OCI-LY7 (cell line): ENCODE measurements around the gene SPAG5. TPM values are rescaled to one million over a fixed set of nuclear protein-coding genes. Genes with fewer than 3 reads are reported as not detected.

Source experiments
- BruUV-seq: library from RNA; stranded (reverse); fragments of 400-500 nt; replicated peaks from 2 replicates; lab custom pipeline; 2021; lab: Mats Ljungman, UMichigan
- CTCF ChIA-PET: fragments of 300-600 bp; sonication (Branson Sonifier 250); formaldehyde crosslinking; loops from one replicate; lab custom pipeline; 2022; ENCODE audit warnings: antibody characterized with exemption; ENCODE audit not compliant: unreplicated experiment; lab: Charles Lee
- POLR2A ChIA-PET: fragments of 300-600 bp; sonication (Branson Sonifier 250); formaldehyde crosslinking; loops from one replicate; lab custom pipeline; 2022; ENCODE audit warnings: antibody characterized with exemption; lab: Charles Lee
- DNase-seq: peaks from one replicate; pipeline ENCODE4 v3.0.0-alpha.2; 2015; ENCODE audit warnings: low spot score
- H2AFZ ChIP-seq: fragments of 200-600 bp; sonication (generic), shearing (Covaris generic); 2 replicates; pipeline ENCODE4 v1.6.1; 2014; ENCODE audit warnings: mild to moderate bottlenecking, antibody characterized with exemption, low read length, moderate library complexity
- H3K27ac ChIP-seq: fragments of 200-600 bp; sonication (generic); 2 replicates; pipeline ENCODE4 v1.5.1; 2014; ENCODE audit warnings: mixed run types, low read depth, mild to moderate bottlenecking, moderate library complexity, low read length, inconsistent platforms; ENCODE audit not compliant: poor library complexity, severe bottlenecking
- H3K36me3 ChIP-seq: fragments of 200-600 bp; sonication (generic); 2 replicates; pipeline ENCODE4 v1.6.1; 2014; ENCODE audit warnings: mild to moderate bottlenecking, antibody characterized with exemption, low read length, moderate library complexity, mixed read lengths; ENCODE audit not compliant: insufficient read depth
- H3K4me1 ChIP-seq: fragments of 200-600 bp; sonication (generic); 2 replicates; pipeline ENCODE4 v1.5.1; 2014; ENCODE audit warnings: mild to moderate bottlenecking, low read length; ENCODE audit not compliant: insufficient read depth, poor library complexity, severe bottlenecking
- H3K4me2 ChIP-seq: fragments of 200-600 bp; sonication (generic); 2 replicates; pipeline ENCODE4 v1.6.1; 2014; ENCODE audit warnings: mild to moderate bottlenecking, low read length
- H3K4me3 ChIP-seq: fragments of 200-600 bp; sonication (generic); 2 replicates; pipeline ENCODE4 v1.5.1; 2014; ENCODE audit warnings: mild to moderate bottlenecking, low read depth, low read length; ENCODE audit not compliant: poor library complexity, severe bottlenecking
- H3K79me2 ChIP-seq: fragments of 200-600 bp; sonication (generic); 2 replicates; pipeline ENCODE4 v1.6.1; 2016; ENCODE audit warnings: low read depth, mild to moderate bottlenecking, low read length, moderate library complexity, mixed read lengths; ENCODE audit not compliant: insufficient read depth
- H3K9me2 ChIP-seq: fragments of 200-600 bp; sonication (generic); 2 replicates; pipeline ENCODE4 v1.6.1; 2016; ENCODE audit warnings: mild to moderate bottlenecking, low read length, mixed read lengths; ENCODE audit not compliant: insufficient read depth
- H3K9me3 ChIP-seq: fragments of 200-600 bp; sonication (generic); 2 replicates; pipeline ENCODE4 v1.6.1; 2014; ENCODE audit warnings: mild to moderate bottlenecking, mixed run types, low read length, mixed read lengths
- H4K20me1 ChIP-seq: fragments of 200-600 bp; sonication (generic); 2 replicates; pipeline ENCODE4 v1.6.1; 2014; ENCODE audit warnings: mild to moderate bottlenecking, antibody characterized with exemption, low read length, moderate library complexity, mixed read lengths; ENCODE audit not compliant: insufficient read depth
- EZH2phosphoT487 ChIP-seq: fragments of 200-600 bp; sonication (generic); IDR thresholded peaks from 2 replicates; pipeline ENCODE4 v1.6.1; 2018; ENCODE audit warnings: low read depth, borderline replicate concordance, mild to moderate bottlenecking, mixed run types, antibody characterized with exemption, low read length, moderate library complexity, mixed read lengths
- intact Hi-C: fragments of 100-400 bp; cut with micrococcal nuclease; formaldehyde crosslinking; loops from one replicate; pipeline ENCODE4 v1.10.0; 2022; ENCODE audit not compliant: unreplicated experiment
- total RNA-seq, 2 experiments: library from RNA; depleted of rRNA in 1 of 2; stranded (reverse); fragments of >200 nt in 1 of 2; shearing (Covaris generic) in 1 of 2; gene quantifications; 2 replicates each; pipeline ENCODE4 v1.2.3, GENCODE V29; 2014 to 2022
- TF ChIP-seq, protein P1 (sequence below): fragments of 200-600 bp; sonication (generic); conservative IDR thresholded peaks from 2 replicates; pipeline ENCODE4 v1.5.1; 2014; ENCODE audit warnings: mild to moderate bottlenecking, antibody characterized with exemption, low read length, moderate library complexity, mixed read lengths

Gene SPAG5
- total RNA-seq, 2 experiments from 2014 or later, result 152 to 161 TPM

GRCh38 chr17:28573040-28573380 is 25.8 kb downstream of the SPAG5 start:
- intact Hi-C loops, result no loop called here
- Histone ChIP-seq H3K9me3 (no peaks in the 10 kb centered on the region), H2AFZ (no peak overlapping the region), H3K27ac (no peak overlapping the region), H3K4me2 (no peak overlapping the region), H3K79me2 (no peaks in the 10 kb centered on the region), H3K4me3 (no peak overlapping the region), H3K9me2 (no peaks in the 10 kb centered on the region), H4K20me1 (no peaks in the 10 kb centered on the region), H3K36me3 (peaks cover 32% of the 10 kb centered on the region), H3K4me1 (peaks cover 28% of the 10 kb centered on the region)
- ChIA-PET CTCF (no interaction called here), POLR2A (no interaction called here)
- no peak for DNase-seq
- no TSS peak for BruUV-seq
- TF ChIP-seq, protein P1, sequence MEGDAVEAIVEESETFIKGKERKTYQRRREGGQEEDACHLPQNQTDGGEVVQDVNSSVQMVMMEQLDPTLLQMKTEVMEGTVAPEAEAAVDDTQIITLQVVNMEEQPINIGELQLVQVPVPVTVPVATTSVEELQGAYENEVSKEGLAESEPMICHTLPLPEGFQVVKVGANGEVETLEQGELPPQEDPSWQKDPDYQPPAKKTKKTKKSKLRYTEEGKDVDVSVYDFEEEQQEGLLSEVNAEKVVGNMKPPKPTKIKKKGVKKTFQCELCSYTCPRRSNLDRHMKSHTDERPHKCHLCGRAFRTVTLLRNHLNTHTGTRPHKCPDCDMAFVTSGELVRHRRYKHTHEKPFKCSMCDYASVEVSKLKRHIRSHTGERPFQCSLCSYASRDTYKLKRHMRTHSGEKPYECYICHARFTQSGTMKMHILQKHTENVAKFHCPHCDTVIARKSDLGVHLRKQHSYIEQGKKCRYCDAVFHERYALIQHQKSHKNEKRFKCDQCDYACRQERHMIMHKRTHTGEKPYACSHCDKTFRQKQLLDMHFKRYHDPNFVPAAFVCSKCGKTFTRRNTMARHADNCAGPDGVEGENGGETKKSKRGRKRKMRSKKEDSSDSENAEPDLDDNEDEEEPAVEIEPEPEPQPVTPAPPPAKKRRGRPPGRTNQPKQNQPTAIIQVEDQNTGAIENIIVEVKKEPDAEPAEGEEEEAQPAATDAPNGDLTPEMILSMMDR, result no peak
- TF ChIP-seq EZH2phosphoT487, result no peak

DNA sequence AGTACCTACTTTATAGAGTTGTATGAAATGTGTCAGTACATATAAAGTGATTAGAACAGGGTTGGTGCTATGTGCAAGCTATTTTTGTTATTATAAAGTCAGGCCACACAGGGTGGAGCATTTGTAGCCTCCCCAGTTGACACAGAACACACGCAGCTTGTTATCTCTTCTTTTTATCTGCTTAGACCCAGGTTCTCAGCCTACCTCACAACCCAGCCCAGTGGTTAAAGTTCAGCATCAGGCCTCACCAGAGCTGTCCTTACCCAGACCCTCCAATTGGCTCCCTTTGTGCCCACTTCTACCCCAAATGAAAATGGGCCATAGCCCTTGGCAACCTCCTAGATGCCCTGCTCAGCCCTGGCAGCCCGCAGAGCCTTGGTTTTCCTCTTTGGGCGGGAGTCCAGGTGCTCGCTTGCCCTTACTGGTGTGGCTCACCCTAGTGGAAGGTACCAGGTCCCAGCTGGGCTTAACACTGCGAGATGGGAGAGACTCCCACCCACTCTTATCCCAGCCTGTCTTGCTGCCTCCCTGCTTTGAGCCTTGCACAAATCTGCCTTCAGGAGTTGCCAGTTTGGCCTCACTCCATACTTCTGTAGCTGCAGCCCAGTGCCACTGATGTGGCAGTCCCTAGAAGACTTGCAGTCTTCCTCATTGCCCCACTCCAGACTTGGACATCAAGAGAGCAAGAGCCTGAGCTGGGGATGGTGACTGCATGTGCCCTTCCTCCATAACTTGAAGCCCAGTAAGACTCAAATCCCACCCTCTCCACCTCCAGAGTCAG is 26.4 kb downstream of the SPAG5 start:
- TF ChIP-seq, protein P1, result no peak
- no peak for TF ChIP-seq EZH2phosphoT487
- Histone ChIP-seq H3K79me2 (no peaks in the 10 kb centered on the region; the same call in 1 of the 2 replicates), H4K20me1 (no peaks in the 10 kb centered on the region), H3K9me3 (no peaks in the 10 kb centered on the region), H3K36me3 (peaks cover 27% of the 10 kb centered on the region), H3K27ac (peak overlapping the region; percentile 20), H3K9me2 (no peaks in the 10 kb centered on the region), H3K4me1 (peaks cover 33% of the 10 kb centered on the region), H3K4me3 (peak overlapping the region; percentile 94), H2AFZ (peak overlapping the region; percentile 77), H3K4me2 (peak overlapping the region; percentile 78)
- intact Hi-C loops, result no loop called here
- ChIA-PET POLR2A (interaction anchor here (0.6 to 2.0 kb wide), 5 partner anchors 20 to 143 kb away, joined by 3 to 12 read pairs (median 5); no protein-coding TSS in a partner anchor), CTCF (no interaction called here)
- DNase-seq, result no peak
- BruUV-seq, result no TSS peak
